Parathyroid adenoma (tissue), 2 donors: ENCODE results near the gene MYO9A.
A peak's percentile ranks its signal among the peaks of the same experiment; 100 is the strongest.
"Not testable (repeated sequence)": the region's sequence is repeated elsewhere in the genome, so short reads cannot be mapped to it uniquely, and the experiment has no call there.

ENCODE experiments used
- H2AFZ ChIP-seq: fragments of 300-600 bp; sonication (generic); one replicate; pipeline ENCODE4 v1.7.0; 2017; ENCODE audit warnings: antibody characterized with exemption, mild to moderate bottlenecking
- H3K27ac ChIP-seq: fragments of 300-600 bp; sonication (generic); one replicate; pipeline ENCODE4 v1.7.0; 2017
- H3K27me3 ChIP-seq: fragments of 300-600 bp; sonication (generic); one replicate; pipeline ENCODE4 v1.7.0; 2017; ENCODE audit warnings: low read length; ENCODE audit not compliant: control insufficient read depth, insufficient read depth
- H3K36me3 ChIP-seq: fragments of 300-600 bp; sonication (generic); one replicate; pipeline ENCODE4 v1.7.0; 2017; ENCODE audit warnings: low read length; ENCODE audit not compliant: control insufficient read depth, insufficient read depth
- H3K4me1 ChIP-seq: fragments of 300-600 bp; sonication (generic); one replicate; pipeline ENCODE4 v1.7.0; 2017; ENCODE audit warnings: control low read depth
- H3K4me2 ChIP-seq: fragments of 300-600 bp; sonication (generic); one replicate; pipeline ENCODE4 v1.7.0; 2017; ENCODE audit warnings: low read length
- H3K4me3 ChIP-seq: fragments of 300-600 bp; sonication (generic); one replicate; pipeline ENCODE4 v1.7.0; 2017; ENCODE audit warnings: low read depth, low read length
- H3K79me2 ChIP-seq: fragments of 300-600 bp; sonication (generic); one replicate; pipeline ENCODE4 v1.7.0; 2017; ENCODE audit warnings: control low read depth
- H3K9ac ChIP-seq: fragments of 300-600 bp; sonication (generic); one replicate; pipeline ENCODE4 v1.7.0; 2017; ENCODE audit warnings: mild to moderate bottlenecking
- H3K9me3 ChIP-seq: fragments of 300-600 bp; sonication (generic); one replicate; pipeline ENCODE4 v1.7.0; 2017; ENCODE audit warnings: low read length; ENCODE audit not compliant: control insufficient read depth
- CTCF ChIP-seq: fragments of 300-600 bp; sonication (generic); IDR thresholded peaks from one replicate; pipeline ENCODE4 v1.7.0; 2017; ENCODE audit warnings: antibody characterized with exemption, mild to moderate bottlenecking
- donor health status: primary hyperparathyroidism.

MYO9A gene

GRCh38 chr15:72063186-72063585, 54.8 kb downstream of the MYO9A start:
- TF ChIP-seq CTCF, result no peak
- no peak overlapping the region for H2AFZ ChIP-seq
- H3K9me3 ChIP-seq, result no peaks in the 10 kb centered on the region
- no peaks in the 10 kb centered on the region for H3K36me3 ChIP-seq
- no peaks in the 10 kb centered on the region for H3K4me1 ChIP-seq
- peaks cover 2% of the 10 kb centered on the region for H3K79me2 ChIP-seq
- H3K4me3 ChIP-seq, result no peak overlapping the region
- no peaks in the 10 kb centered on the region for H3K27me3 ChIP-seq
- no peak overlapping the region for H3K4me2 ChIP-seq
- no peak overlapping the region for H3K27ac ChIP-seq
- no peak overlapping the region for H3K9ac ChIP-seq

GRCh38 chr15:72062319-72062718, 55.6 kb downstream of the MYO9A start:
- TF ChIP-seq CTCF, result no peak
- no peak overlapping the region for H3K27ac ChIP-seq
- H3K79me2 ChIP-seq, result peaks cover 2% of the 10 kb centered on the region
- H3K36me3 ChIP-seq, result no peaks in the 10 kb centered on the region
- no peaks in the 10 kb centered on the region for H3K9me3 ChIP-seq
- no peaks in the 10 kb centered on the region for H3K27me3 ChIP-seq
- no peak overlapping the region for H3K4me2 ChIP-seq
- no peak overlapping the region for H2AFZ ChIP-seq
- no peak overlapping the region for H3K9ac ChIP-seq
- no peak overlapping the region for H3K4me3 ChIP-seq
- no peaks in the 10 kb centered on the region for H3K4me1 ChIP-seq

- no peaks in the 10 kb centered on the region for H3K9me3 ChIP-seq
- no peak overlapping the region for H3K9ac ChIP-seq
- no peak overlapping the region for H3K4me3 ChIP-seq
- no peak overlapping the region for H2AFZ ChIP-seq
- no peak for TF ChIP-seq CTCF
- H3K36me3 ChIP-seq, result no peaks in the 10 kb centered on the region
- no peak overlapping the region for H3K4me2 ChIP-seq
- no peaks in the 10 kb centered on the region for H3K27me3 ChIP-seq
- no peak overlapping the region for H3K27ac ChIP-seq
- H3K4me1 ChIP-seq, result no peaks in the 10 kb centered on the region
- peaks cover 7% of the 10 kb centered on the region for H3K79me2 ChIP-seq
Measured at GRCh38 chr15:72060687-72061250, 57.2 kb downstream of the MYO9A start.

GRCh38 chr15:72058585-72058984, 59.4 kb downstream of the MYO9A start:
- TF ChIP-seq CTCF, result no peak
- Histone ChIP-seq H3K9me3 (no peaks in the 10 kb centered on the region), H3K4me2 (no peak overlapping the region), H3K9ac (no peak overlapping the region), H3K4me1 (no peaks in the 10 kb centered on the region), H2AFZ (no peak overlapping the region), H3K36me3 (no peaks in the 10 kb centered on the region), H3K79me2 (peaks cover 7% of the 10 kb centered on the region), H3K4me3 (no peak overlapping the region), H3K27me3 (no peaks in the 10 kb centered on the region), H3K27ac (no peak overlapping the region)

- Histone ChIP-seq H3K27ac (no peak overlapping the region), H2AFZ (no peak overlapping the region), H3K9ac (no peak overlapping the region), H3K79me2 (peaks cover 9% of the 10 kb centered on the region), H3K9me3 (no peaks in the 10 kb centered on the region), H3K4me3 (no peak overlapping the region), H3K36me3 (no peaks in the 10 kb centered on the region), H3K4me1 (no peaks in the 10 kb centered on the region), H3K4me2 (peak overlapping the region; percentile 18), H3K27me3 (no peaks in the 10 kb centered on the region)
- no peak for TF ChIP-seq CTCF
Measured at GRCh38 chr15:72057548-72058091, 60.3 kb downstream of the MYO9A start.

GRCh38 chr15:72056217-72056616, 61.7 kb downstream of the MYO9A start:
- not testable (repeated sequence) for H3K9ac ChIP-seq, H3K4me3 ChIP-seq, H3K4me1 ChIP-seq, H3K9me3 ChIP-seq, H3K4me2 ChIP-seq, H2AFZ ChIP-seq, H3K79me2 ChIP-seq, H3K27me3 ChIP-seq, H3K27ac ChIP-seq, H3K36me3 ChIP-seq

GRCh38 chr15:72053297-72053696, 64.7 kb downstream of the MYO9A start:
- H3K27me3 ChIP-seq, H3K9ac ChIP-seq, H3K4me3 ChIP-seq, H3K79me2 ChIP-seq, H3K4me2 ChIP-seq, H3K36me3 ChIP-seq, H3K4me1 ChIP-seq, H3K27ac ChIP-seq, H2AFZ ChIP-seq, H3K9me3 ChIP-seq: not testable (repeated sequence)
